GM10847 (cell line): ENCODE data around the gene USP32.

Experiments
- POLR2A ChIP-seq: IDR thresholded peaks from 2 replicates; pipeline ENCODE4 v1.6.1; 2011; ENCODE audit not compliant: insufficient read length; ENCODE audit errors: extremely low read depth

The USP32 gene

DNA sequence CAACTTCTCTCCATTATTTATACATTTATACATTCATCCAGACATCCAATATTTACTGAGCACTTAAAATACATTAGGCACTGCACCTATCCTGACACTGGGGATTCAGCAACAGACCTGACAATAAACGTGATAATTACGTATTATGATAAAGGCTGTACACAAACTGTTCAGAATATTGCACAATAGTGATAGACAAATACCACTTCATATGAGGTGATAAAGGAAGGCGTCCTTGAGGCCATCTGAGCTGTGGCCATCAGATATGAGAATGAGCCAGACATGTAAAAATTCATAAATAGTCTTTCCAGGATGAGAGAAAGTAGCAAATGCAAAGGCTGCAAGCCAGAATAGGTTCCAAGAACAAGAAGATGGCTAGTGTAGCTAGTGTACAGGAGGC is 8.6 kb downstream of the USP32 start:
- no peak for TF ChIP-seq POLR2A

DNA sequence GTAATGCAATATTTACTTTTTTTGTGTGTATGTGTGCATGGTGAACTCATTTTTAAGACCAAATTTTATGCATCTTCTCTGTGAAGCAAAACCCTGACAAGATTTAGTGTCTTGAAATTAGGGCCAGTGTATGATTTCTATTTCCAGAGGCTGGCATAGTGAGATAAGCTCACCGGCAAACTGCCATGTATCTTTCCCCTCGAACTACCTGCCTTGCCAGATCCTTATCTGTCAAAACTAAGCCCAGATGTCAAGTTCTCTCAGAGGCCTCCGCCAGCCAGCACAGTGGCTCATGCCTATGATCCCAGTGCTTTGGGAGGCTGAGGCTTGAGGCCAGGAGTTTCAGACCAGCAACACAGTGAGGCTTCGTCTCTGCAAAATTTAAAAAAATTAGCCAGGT is 10.0 kb downstream of the USP32 start:
- no peak for TF ChIP-seq POLR2A

DNA sequence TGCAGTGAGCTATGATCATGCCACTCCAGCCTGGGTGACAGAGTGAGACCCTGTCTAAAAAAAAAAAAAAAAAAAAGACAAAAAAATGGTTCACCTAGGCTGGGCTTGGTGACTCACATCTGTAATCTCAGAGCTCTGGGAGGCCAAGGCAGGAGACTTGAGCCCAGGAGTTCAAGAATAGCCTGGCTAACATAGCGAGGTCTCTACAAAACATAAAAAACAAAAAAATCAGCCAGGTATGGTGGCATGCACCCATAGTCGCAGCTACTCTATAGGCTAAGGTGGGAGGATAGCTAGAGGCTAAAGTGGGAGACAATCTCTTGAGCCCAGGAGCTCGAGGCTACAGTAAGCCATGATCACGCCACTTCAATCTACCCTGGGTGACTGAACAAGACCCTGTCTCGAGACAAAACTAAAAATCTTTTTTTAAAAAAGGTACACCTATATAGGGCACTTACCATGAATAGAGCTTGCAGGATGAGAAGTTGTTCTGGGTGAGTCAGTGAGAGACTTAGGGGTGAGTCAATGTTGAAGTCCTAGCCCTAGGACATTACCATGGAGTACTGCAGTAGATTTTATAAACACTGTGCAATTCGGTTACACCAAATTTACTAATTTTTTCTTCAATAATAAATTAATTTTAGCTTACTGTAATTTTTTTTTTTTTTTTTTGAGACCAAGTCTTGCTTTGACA is 19.0 kb downstream of the USP32 start:
- no peak for TF ChIP-seq POLR2A

DNA sequence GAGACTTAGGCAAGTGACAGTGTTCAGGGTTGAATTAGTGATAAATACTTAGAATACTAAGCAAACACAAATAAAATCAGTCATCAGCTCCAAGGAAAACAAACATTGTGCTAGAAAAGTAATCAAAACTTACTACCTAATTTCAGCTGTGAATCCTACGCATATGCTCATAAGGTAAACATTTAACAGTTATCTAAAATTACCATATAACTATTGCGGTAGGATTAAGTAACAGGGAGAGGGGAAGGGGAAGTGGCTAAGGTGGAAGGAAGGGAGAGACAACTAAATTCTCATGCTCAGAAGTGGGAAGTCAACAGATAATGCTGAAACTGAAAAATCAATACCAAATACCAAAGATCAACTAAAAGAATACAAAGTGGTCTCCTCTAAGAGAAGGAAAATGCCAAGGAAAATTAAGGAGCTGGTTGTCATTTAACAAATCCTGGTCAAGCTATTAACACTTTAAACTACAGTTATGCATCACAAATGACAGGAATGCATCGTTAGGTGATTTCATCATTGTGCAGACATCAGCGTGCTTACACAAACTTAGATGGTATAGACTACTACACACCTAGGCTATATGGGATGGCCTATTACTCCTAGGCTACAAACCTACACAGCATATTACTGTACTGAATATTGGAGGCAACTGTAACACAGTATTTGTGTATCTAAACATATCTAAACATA is 20.0 kb downstream of the USP32 start:
- TF ChIP-seq POLR2A, result no peak

DNA sequence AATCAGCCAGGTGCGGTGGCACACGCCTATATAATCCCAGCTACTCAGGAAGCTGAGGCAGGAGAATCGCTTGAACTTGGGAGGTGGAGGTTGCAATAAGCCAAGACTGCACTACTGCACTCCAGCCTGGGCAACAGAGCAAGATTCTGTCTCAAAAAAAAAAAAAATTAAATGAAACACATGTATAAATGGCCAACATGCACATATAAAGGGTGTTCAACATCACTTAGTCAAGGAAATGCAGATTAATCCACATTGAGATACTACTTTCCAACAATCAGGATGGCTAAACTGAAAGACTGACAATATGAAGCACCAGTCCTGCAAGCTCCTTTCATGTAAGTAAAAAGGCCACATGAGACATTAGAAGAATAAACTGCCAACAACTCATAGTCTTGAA is 20.5 kb downstream of the USP32 start:
- no peak for TF ChIP-seq POLR2A

DNA sequence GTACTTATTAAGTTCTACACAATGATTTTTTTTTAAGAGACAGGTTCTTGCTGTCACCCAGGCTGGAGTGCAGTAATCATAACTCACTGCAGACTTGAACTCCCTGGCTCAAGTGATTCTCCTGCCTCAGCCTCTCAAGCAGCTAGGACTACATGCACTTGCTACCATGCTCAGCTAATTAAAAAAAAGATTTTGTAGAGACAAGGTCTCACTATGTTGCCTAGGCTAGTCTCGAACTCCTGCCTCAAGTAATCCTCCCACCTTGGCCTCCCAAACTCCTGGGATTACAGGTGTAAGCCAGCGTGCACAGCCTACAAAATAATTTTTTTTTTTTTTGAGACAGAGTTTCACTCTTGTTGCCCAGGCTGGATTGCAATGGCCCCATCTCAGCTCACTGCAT is 22.2 kb downstream of the USP32 start:
- no peak for TF ChIP-seq POLR2A

DNA sequence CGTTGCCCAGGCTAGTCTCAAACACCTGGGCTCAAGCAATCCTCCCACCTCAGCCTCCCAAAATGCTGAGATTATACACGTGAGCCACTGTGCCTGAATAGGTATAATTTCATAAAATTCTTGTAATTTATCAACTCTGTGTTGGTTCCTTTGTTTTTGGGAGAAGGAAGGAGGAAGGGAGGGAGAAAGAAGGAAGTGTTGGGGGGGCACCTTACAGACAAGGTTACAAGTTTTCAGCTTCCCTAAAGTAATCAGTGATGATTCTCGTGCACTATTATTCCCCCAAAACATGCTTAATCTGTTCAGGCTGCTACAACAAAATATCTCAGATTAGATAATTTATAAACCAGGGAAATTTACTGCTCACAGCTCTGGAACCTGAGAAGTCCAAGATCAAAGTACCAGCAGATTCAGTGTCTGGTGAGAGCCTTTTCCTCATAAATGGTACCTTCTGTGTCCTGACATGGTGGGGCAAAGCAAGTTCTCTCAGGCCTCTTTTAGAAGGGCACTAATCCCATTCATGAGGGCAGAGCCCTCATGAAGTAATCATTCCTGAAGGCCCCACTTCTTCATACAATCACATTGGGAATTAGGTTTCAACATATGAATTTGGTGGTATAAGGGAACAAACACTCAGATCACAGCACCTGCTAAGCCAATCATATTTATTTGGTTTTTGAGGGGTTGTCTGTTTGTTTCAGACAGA is 28.1 kb downstream of the USP32 start:
- TF ChIP-seq POLR2A, result no peak

DNA sequence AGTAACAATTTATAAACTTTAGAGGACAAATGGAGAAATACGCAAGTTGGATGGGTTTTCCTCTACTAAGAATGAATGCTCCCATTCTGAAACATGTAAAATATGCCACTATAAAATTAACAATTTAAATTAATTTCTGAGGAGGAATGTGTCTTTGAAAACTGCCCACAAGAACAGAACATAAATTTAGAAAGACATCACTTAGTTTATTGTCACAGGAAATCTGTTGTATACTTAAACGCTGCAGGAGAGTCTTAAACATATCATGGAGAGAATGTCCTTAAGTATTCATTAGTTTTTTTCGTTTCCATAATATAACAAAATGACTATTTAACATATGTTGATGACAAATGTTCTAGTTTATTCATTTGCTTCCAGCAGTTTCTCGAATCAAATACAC is 29.6 kb downstream of the USP32 start:
- TF ChIP-seq POLR2A, result no peak

DNA sequence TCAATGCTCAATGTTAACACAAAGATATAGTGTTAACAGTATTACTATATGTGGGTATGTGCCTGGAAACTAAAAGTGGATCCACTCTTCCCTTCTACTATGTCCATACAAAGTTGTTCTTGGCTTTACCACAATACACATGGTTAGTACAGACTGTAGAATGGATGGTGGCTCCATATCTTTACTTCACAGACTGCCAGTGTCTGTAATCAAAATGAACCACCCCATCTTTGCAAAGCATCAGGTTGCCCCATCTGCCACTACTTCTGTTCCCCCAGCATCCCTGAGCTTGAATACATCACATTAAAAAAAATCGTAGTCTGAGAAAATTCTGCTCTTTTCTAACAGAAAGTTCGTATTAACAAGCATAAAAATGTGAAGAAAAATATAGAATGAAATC is 30.0 kb downstream of the USP32 start:
- no peak for TF ChIP-seq POLR2A

DNA sequence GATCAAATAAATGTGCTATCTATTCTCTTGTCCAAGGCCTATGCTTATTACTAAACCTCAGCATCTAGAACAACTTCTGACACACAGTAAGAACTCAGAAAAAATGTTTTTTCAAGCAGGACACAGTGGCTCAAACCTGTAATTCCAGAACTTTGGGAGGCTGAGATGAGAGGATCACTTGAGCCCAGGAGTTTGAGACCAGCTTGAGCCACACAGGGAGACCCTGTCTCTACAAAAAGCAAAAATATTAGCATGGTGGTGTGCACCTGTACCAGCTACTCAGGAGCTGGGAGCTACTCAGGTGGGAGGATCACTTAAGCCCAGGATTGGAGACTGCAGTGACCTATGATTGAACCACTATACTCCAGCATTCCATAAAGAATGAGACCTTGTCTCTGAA is 32.5 kb downstream of the USP32 start:
- TF ChIP-seq POLR2A, result no peak

DNA sequence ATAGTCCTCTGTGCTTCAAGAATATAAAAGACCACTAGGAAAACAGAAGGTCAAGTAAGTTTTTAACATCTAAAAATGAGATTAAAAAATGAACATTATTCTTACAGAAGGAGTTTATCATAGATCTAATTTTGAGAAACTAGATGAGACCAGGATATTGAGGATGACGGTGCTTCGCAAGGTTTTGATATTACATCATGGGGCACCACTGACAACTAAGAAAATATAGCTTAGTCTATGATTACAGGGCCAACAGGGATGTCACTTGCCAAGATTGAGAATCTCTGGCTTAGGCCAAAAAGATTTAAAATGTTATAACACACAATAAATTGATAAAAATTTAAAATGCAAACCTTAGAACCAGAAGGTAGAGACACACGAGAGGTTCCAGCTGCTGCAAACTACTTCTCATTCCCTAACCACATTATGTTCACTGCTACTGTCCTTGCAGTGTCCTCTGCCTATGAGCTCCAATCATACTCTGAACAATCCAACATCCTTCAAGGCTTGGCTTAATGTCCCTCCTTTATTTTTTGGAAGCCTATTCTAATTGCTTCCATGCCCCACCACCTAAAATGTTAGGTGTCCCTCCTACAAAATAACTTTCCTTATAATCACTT is 33.2 kb downstream of the USP32 start:
- no peak for TF ChIP-seq POLR2A

DNA sequence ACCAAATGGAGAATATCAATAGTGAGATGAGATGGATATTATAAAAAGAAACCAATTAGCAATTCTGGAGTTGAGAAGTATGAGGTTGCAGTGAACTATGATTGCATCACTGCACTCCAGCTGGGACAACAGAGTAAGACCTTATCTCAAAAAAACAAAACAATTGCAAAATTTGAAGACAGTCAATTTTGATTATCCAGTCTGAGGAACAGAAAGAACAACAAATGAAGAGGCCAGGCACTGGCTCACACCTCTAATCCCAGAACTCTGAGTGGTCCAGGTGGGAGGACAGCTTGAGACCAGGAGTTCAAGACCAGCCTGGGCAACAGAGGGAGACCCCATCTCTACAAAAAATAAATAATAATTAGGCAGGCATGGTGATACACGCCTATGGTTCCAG is 35.0 kb downstream of the USP32 start:
- no peak for TF ChIP-seq POLR2A

DNA sequence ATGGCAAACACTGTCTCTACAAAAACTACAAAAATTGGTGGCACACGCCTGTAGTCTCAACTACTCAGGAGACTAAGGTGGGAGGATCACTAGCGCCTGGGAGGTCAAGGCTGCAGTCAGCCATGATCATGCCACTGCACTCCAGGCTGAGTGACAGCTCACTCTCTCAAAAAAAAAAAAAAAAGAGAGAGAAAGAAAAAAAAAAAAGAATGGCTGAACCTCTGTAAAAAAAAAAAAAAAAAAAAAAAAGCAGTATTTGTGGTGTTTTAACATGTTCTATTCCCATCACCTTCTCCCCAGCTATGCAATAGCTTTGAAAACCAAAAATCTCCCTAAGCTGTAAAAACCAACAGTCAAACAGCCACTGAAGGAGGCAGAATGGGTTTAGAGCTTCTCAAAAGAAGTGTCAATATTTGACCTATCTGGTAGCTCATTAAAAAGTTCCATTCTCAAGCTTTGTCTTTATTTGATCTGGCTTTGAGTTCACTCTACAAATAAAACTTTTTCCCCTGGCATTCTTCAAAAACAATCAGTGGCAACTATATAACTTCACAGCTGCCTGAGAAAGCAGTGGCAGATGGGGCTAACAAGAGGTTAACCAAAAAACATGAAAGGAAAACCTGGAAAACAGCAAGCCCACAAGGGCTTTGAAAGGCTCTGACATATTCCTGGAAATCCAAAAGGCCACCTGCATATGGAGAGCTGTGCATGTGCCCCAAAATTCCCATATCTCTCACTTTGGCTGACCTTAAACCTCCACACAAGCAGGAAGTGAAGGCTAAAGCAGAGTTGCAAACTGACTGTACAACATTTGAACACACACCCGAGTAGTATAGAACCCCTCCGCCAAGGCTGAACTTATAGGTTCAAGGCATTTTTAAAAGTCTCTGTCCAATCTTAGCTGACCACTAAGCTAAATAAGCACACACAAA is 36.0 kb downstream of the USP32 start:
- no peak for TF ChIP-seq POLR2A

DNA sequence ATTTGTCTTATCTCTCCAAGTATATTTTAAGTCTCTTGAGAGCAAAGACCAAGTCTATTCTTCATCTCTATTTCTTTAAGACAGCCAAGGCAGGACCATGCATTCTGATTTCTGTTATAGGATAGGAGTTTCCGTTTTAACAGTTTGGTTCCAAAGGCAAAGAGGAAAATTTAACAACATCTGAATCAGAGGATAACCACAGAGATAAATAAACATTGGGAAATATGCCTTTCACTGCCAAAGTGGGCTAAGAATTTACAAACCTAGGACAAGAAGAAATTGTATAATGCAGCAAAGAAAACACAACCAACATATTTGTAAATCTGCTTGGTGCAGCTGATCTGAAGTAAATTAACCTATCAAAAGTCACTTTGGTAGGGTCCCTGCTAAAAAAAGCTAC is 37.7 kb downstream of the USP32 start:
- no peak for TF ChIP-seq POLR2A

DNA sequence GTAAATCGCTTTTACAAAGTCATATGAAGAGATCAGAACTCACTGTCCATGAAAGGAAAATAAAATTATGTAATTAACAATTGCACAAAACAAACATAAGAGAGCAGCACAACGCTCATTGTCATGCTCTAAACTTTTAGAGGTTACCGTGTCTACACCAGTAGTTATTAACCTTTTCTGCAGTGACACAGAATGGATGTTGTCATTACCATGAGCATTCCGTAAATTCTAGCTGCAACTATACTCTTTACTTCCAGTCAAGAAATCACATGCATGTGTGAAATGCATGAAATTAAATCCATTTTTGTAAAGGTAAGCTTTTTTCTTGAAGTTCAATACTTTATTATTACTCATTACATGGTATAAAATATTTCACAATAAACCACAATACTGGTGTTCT is 38.2 kb downstream of the USP32 start:
- TF ChIP-seq POLR2A, result no peak

DNA sequence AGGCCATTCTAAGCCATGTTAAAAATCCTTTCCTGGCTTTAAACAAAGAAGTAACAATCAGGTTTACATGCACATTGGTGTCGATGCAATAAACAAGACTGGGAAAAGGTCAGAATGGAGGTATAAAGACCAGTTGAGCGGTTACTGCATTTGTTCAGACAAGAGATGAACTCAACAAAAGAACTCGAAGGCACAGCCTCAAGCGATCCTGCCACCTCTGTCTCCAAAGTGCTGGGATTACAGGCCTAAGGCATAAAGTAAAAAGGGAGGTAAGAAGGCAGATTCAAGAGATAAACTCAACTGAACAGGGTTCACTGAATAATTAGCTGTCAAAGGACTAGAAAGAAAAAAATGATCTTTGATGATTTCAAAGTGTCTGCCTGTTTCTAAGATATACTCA is 39.4 kb downstream of the USP32 start:
- TF ChIP-seq POLR2A, result no peak

DNA sequence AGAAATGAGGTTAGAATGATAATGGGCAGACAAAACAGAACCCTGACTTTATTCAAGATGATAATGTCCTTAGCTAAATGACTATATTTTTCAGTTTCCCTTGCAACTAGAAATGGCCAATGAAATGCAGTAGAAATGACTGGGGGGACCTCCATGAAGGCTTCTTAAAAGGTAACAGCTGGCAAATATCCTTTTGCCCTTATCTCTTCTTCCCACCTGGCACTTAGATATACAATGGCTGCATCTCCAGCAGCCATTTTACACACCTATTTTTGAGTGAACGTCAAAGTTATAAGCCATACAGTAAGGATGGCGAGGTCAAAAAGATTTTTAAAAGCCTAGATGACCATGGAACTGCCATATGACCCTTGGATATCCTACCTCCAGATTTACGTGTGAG is 39.9 kb downstream of the USP32 start:
- no peak for TF ChIP-seq POLR2A
